ENCODE data around the gene NKX2-1. TPM values are rescaled to one million over a fixed set of nuclear protein-coding genes. Genes with fewer than 3 reads are reported as not detected.

Gene NKX2-1
- polyA plus RNA-seq, 1 of the 3 experiments (the other 2 are of a cell fraction): not detected

DNA sequence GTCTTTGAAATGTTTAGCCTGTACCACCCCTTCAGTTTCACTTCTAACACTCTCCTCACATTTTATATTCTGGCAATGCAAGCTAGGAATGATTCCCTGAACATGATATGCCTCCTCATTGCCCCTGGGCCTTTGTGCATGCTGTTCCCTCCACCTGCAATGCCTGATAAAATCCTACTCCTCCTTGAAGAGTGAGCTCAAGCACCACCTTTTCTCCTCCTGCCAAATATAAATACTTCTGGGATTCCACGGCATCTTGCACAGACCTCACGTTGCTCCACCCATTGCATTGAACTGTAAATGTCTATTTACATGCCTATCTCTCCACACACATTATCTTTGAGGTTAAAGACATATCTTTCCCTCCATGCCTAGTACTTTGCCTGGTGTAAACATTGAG is 21.1 kb downstream of the NKX2-1 start:
- no peak overlapping the region for H3K9ac ChIP-seq
- TF ChIP-seq JUND (IDR thresholded peaks at IDR 0.05) (no peak), FOXM1 (IDR thresholded peaks at IDR 0.05; ENCODE audit: low read depth) (no peak), MXI1 (IDR thresholded peaks at IDR 0.05; ENCODE audit: low read depth, low read length) (no peak), CHD2 (IDR thresholded peaks at IDR 0.05; ENCODE audit: low read length, partially characterized antibody) (no peak), PBX3 (IDR thresholded peaks at IDR 0.05) (no peak), POLR2AphosphoS5 (IDR thresholded peaks at IDR 0.05; ENCODE audit: low read depth, low read length) (no peak), EP300 (IDR thresholded peaks at IDR 0.05; ENCODE audit: borderline replicate concordance in 1 of 2, low read depth in 1 of 2, low read length in 1 of 2) (no peak), RFX5 (IDR thresholded peaks at IDR 0.05; ENCODE audit: low read length) (no peak)
- TF ChIP-seq, protein P1, sequence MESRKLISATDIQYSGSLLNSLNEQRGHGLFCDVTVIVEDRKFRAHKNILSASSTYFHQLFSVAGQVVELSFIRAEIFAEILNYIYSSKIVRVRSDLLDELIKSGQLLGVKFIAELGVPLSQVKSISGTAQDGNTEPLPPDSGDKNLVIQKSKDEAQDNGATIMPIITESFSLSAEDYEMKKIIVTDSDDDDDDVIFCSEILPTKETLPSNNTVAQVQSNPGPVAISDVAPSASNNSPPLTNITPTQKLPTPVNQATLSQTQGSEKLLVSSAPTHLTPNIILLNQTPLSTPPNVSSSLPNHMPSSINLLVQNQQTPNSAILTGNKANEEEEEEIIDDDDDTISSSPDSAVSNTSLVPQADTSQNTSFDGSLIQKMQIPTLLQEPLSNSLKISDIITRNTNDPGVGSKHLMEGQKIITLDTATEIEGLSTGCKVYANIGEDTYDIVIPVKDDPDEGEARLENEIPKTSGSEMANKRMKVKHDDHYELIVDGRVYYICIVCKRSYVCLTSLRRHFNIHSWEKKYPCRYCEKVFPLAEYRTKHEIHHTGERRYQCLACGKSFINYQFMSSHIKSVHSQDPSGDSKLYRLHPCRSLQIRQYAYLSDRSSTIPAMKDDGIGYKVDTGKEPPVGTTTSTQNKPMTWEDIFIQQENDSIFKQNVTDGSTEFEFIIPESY (IDR thresholded peaks at IDR 0.05; ENCODE audit: borderline replicate concordance, low read depth): no peak
- no peaks in the 10 kb centered on the region for H3K9me3 ChIP-seq
- ChIA-PET CTCF (no interaction called here), POLR2A (no interaction called here)
- H3K4me1 ChIP-seq (ENCODE audit: control insufficient read depth in 1 of 2, insufficient read depth in 2 of 2, low read depth in 1 of 2, low read length in 1 of 2): no peaks in the 10 kb centered on the region
- H2AFZ ChIP-seq (ENCODE audit: low read depth): no peak overlapping the region
- no peaks in the 10 kb centered on the region for H3K79me2 ChIP-seq (ENCODE audit: insufficient read depth)
- no peak overlapping the region for H3K4me2 ChIP-seq
- no peak for DNase-seq
- H3K36me3 ChIP-seq (replicated peaks in 1 of 2; ENCODE audit: control insufficient read depth in 1 of 2, insufficient read depth in 2 of 2, low read length in 1 of 2): no peaks in the 10 kb centered on the region
- no peaks in the 10 kb centered on the region for H4K20me1 ChIP-seq (ENCODE audit: insufficient read depth)
- peaks cover 17% of the 10 kb centered on the region; the same call in 1 of the 2 replicates for H3K27me3 ChIP-seq (ENCODE audit: insufficient read depth)
- no peaks in the 10 kb centered on the region for H3F3A ChIP-seq (replicated peaks; ENCODE audit: insufficient read depth)
- H3K27ac ChIP-seq (ENCODE audit: low read depth in 2 of 2, low read length in 1 of 2): no peak overlapping the region
- no peak overlapping the region for H3K4me3 ChIP-seq (ENCODE audit: low read depth in 2 of 2, low read length in 1 of 2)
- no peaks in the 10 kb centered on the region for H3K9me2 ChIP-seq
- 0% methylated on average over 2 of the region's 2 CpGs for WGBS (ENCODE audit: low lambda C conversion rate)

DNA sequence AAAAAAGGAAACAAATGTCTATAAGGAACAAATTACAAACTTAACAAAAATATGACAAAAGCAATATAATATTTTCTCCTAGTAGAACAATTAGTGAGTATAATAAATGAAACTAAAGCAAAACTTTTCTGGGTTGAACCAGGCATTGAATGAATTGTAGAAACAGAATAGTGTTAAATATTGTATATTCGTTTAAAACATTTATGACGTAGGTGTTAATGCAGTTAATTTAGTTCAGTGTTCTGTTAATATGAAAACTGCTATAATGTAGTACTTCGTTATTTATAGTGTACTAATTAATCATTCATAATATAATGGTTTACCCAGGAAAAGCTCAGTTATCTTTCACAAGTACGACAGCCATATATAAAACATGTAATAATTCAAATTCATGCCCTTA is 23.7 kb downstream of the NKX2-1 start:
- POLR2A ChIA-PET: no interaction called here
- Histone ChIP-seq H3K79me2 (ENCODE audit: insufficient read depth) (no peaks in the 10 kb centered on the region), H4K20me1 (ENCODE audit: insufficient read depth) (no peaks in the 10 kb centered on the region), H3K4me3 (ENCODE audit: low read depth in 2 of 2, low read length in 1 of 2) (no peak overlapping the region), H3K4me2 (no peak overlapping the region), H3K9ac (no peak overlapping the region), H3K9me3 (no peaks in the 10 kb centered on the region), H3K27ac (ENCODE audit: low read depth in 2 of 2, low read length in 1 of 2) (no peak overlapping the region), H3F3A (replicated peaks; ENCODE audit: insufficient read depth) (no peaks in the 10 kb centered on the region), H3K4me1 (ENCODE audit: control insufficient read depth in 1 of 2, insufficient read depth in 2 of 2, low read depth in 1 of 2, low read length in 1 of 2) (no peaks in the 10 kb centered on the region), H2AFZ (ENCODE audit: low read depth) (no peak overlapping the region), H3K9me2 (no peaks in the 10 kb centered on the region), H3K36me3 (replicated peaks in 1 of 2; ENCODE audit: control insufficient read depth in 1 of 2, insufficient read depth in 2 of 2, low read length in 1 of 2) (no peaks in the 10 kb centered on the region), H3K27me3 (ENCODE audit: insufficient read depth) (0 out of 2 replicates have a peak, but pooled peaks cover 5% of the 10 kb centered on the region)
- TF ChIP-seq POLR2AphosphoS5 (IDR thresholded peaks at IDR 0.05; ENCODE audit: low read depth, low read length): no peak
- TF ChIP-seq MEF2A (IDR thresholded peaks at IDR 0.05; ENCODE audit: borderline replicate concordance, low read depth): no peak
- 3% methylated on average over 4 of the region's 4 CpGs for WGBS (ENCODE audit: low lambda C conversion rate)
- CTCF ChIA-PET: interaction anchor here (2.7 kb wide), 1 partner anchor 57 kb away, joined by 6 read pairs; no protein-coding TSS in a partner anchor
- no peak for DNase-seq

All from SK-N-SH (cell line).